Glomerular visceral epithelial cell (primary cell): ENCODE data around the gene AK5.

Source experiments
- DNase-seq: peaks from one replicate; pipeline ENCODE4 v3.0.0-alpha.2; 2016; ENCODE audit errors: extremely low spot score

The AK5 gene

GRCh38 chr1:77446841-77447555 is 165.2 kb downstream of the AK5 start:
- DNase-seq: no peak

- DNase-seq: no peak
Measured at GRCh38 chr1:77447669-77448068, 165.8 kb downstream of the AK5 start.

- DNase-seq: no peak
Measured at GRCh38 chr1:77459881-77460280, 178.1 kb downstream of the AK5 start.

- no peak for DNase-seq
Measured at GRCh38 chr1:77461691-77462090, 179.9 kb downstream of the AK5 start.

GRCh38 chr1:77463216-77463615 is 181.4 kb downstream of the AK5 start:
- DNase-seq: no peak

- no peak for DNase-seq
Measured at GRCh38 chr1:77465139-77465538, 183.3 kb downstream of the AK5 start.

- no peak for DNase-seq
Measured at GRCh38 chr1:77465922-77466321, 184.1 kb downstream of the AK5 start.

- no peak for DNase-seq
Measured at GRCh38 chr1:77467021-77467595, 185.3 kb downstream of the AK5 start.

GRCh38 chr1:77467741-77468140 is 185.9 kb downstream of the AK5 start:
- DNase-seq: no peak

- DNase-seq: no peak
Measured at GRCh38 chr1:77468257-77468948, 186.6 kb downstream of the AK5 start.

- DNase-seq: no peak
Measured at GRCh38 chr1:77468949-77469710, 187.3 kb downstream of the AK5 start.

GRCh38 chr1:77471691-77472090 is 189.9 kb downstream of the AK5 start:
- no peak for DNase-seq

- DNase-seq: peak; percentile 51
Measured at GRCh38 chr1:77473690-77474089, 191.9 kb downstream of the AK5 start.

GRCh38 chr1:77475641-77476040 is 193.8 kb downstream of the AK5 start:
- no peak for DNase-seq

- no peak for DNase-seq
Measured at GRCh38 chr1:77476475-77476874, 194.7 kb downstream of the AK5 start.

- no peak for DNase-seq
Measured at GRCh38 chr1:77484334-77484733, 202.5 kb downstream of the AK5 start.

- no peak for DNase-seq
Measured at GRCh38 chr1:77484926-77485325, 203.1 kb downstream of the AK5 start.

- no peak for DNase-seq
Measured at GRCh38 chr1:77487631-77488030, 205.8 kb downstream of the AK5 start.

- no peak for DNase-seq
Measured at GRCh38 chr1:77489910-77490309, 208.1 kb downstream of the AK5 start.

- DNase-seq: no peak
Measured at GRCh38 chr1:77494026-77494425, 212.2 kb downstream of the AK5 start.

- no peak for DNase-seq
Measured at GRCh38 chr1:77498918-77499317, 217.1 kb downstream of the AK5 start.

- no peak for DNase-seq
Measured at GRCh38 chr1:77499466-77499865, 217.6 kb downstream of the AK5 start.
